ENCODE results near the gene CCR9.
"Not testable (repeated sequence)": the region's sequence is repeated elsewhere in the genome, so short reads cannot be mapped to it uniquely, and the experiment has no call there.

Gene CCR9

DNA sequence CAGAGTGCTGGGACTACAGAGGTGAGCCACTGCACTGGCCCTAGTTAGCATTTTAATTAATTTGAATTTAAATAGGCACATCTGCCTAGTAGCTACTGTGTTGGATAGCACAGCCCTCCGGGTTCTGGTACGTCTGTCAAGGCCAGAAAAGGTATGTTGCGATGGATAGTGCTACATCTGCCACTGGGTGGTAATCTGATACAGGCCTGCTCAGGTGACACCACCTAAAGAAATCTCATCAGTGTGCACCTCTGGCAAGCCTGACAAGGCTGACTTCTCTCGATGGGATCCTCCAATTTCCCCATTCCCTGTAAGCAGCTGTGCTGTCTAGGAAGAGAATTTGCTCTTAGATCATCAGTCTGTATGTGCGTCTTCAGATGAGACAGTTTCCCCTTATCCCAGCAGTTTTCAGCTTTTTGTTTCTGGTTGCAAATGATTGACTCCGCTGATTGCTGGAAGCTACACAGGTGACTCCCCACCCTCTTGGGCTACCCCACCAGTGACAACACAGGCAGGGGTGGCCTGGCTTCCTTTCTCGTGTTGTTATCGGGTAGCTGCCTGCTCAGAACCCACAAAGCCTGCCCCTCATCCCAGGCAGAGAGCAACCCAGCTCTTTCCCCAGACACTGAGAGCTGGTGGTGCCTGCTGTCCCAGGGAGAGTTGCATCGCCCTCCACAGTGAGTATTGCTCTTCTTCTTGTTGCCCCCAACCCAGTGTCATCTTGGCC is at the start of gene CCR9:
CCR9 (plus strand) TSS at position 565 of the 727 bp plus-strand sequence. CDS start 8,391 bp downstream, outside the sequence.
- DNase-seq, result no peak

DNA sequence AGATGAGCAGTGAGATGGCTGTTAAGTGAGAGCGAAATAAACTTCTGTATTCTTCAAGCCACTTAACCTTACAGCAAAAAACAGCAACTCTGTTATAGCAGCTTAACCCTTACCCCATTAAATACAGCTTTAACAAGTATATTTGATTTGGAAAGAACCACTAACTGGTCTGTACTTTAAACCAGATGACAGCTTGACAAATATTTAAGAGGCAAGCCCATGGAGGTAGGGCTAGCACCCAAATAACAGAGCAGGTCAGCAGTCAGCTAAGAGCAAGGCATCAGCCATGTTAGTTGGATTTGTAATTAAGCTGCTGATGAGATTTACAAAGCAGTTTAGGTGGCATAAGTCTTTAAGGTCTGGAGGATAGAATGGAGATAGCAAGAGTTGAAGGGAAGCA is 47.9 kb upstream of the CCR9 start:
- no peak for DNase-seq

DNA sequence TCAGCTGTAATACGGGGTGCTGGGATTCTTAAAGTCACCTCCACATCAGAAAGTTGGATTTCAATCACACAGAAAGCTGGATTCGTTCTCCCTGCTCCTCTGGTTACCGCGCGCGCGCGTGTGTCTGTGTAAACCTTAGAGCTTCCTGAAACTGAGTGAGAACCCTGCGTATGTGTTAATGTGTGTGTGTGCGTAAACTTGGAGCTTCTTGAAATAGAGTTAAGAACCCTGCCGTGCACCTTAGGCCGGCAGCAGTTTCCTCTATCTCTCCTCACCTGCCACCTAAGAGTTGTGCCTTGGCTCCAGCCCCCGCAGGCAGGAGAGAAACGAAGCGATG is 45.0 kb upstream of the CCR9 start:
- DNase-seq, result peak; percentile 34

DNA sequence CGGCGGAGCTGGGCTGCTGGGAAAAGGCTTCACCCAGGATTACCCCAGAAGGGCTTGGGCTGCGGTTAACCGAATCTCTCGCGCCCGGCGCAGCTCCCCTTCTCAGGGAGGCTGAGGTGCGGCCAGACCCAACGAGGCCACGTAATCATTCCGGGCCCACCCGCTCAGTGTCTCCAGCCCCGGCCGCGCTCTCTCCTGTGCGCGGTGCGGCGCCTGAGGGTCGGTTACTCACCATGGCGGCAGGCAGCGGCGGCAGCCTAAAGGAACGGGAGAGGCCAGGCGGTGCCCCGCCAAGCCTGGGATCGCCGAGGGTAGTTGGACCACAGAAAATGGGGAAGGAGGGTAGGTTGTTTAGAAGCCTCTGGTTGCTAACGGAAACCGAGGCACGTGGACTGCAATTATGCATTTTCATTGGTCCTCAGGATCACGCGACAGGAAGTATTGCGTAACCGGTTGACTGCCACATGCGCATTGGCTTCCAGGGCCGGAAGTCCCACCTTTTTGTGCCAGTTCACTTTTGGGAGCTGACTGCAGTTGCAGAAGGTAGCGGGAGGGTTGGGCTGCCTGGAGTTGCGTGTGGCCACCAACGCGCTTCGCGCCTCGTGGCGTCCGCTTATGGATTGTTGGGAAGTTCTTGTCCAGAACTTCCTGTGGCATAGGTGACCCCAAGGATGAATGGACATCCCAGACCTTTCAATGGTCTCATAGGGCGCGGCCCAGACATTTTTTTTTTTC is 44.4 kb upstream of the CCR9 start, which contains the start of gene LZTFL1:
LZTFL1 (minus strand) TSS at position 363 of the 735 bp plus-strand sequence; CDS start at position 235, 128 bp downstream.
- peak; percentile 94 for DNase-seq

- DNase-seq, result no peak
Measured at GRCh38 chr3:45842851-45843625, 43.3 kb upstream of the CCR9 start.

- no peak for DNase-seq
Measured at GRCh38 chr3:45844616-45845015, 41.7 kb upstream of the CCR9 start.

DNA sequence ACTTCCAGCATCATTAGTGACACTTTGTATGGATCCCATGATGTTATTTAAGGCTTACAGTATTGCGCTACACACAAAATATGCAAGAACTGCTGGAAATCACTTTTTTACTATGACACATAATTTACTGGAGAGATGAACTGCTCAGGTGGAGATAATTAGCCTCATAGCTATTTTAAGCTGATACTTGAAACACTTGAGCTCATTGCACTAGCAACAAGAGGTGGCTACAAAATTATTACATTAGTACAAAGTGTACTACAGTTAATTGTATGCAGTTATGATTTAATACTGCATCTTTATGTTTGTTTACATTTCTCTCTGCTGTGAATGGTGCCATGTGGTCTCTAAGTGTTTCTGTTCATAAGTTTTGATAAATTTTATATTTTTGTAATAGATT is 38.0 kb upstream of the CCR9 start:
- DNase-seq, result no peak

- DNase-seq, result no peak
Measured at GRCh38 chr3:45852828-45853227, 33.5 kb upstream of the CCR9 start.

GRCh38 chr3:45856323-45856722 is 30.0 kb upstream of the CCR9 start:
- DNase-seq, result not testable (repeated sequence)

GRCh38 chr3:45857024-45857423 is 29.3 kb upstream of the CCR9 start:
- not testable (repeated sequence) for DNase-seq

- no peak for DNase-seq
Measured at GRCh38 chr3:45858809-45859543, 27.4 kb upstream of the CCR9 start.

GRCh38 chr3:45860481-45860880 is 25.9 kb upstream of the CCR9 start:
- DNase-seq, result no peak

GRCh38 chr3:45861043-45861719 is 25.2 kb upstream of the CCR9 start:
- DNase-seq, result no peak

- DNase-seq, result no peak
Measured at GRCh38 chr3:45864760-45865519, 21.4 kb upstream of the CCR9 start.

- DNase-seq, result no peak
Measured at GRCh38 chr3:45865563-45865962, 20.8 kb upstream of the CCR9 start.

DNA sequence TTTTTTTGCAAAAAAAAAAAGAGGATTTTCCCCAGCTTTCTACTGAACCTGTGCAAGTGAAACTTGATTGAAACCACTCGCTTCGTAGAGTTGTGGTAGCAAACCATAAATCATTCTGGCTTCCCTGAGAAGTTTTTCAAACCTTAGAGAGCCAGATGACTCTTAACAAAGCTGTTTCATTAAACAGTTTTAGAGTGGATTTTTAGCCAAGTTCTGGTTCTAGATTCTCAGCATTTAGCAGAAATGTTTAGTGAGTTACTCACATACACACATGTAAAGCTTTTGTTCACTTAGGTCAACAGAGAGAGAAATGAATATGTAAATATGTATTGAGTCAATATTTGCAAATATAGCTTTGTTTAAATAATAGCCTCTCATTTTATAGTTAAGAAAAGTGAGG is 18.1 kb upstream of the CCR9 start:
- DNase-seq, result no peak

DNA sequence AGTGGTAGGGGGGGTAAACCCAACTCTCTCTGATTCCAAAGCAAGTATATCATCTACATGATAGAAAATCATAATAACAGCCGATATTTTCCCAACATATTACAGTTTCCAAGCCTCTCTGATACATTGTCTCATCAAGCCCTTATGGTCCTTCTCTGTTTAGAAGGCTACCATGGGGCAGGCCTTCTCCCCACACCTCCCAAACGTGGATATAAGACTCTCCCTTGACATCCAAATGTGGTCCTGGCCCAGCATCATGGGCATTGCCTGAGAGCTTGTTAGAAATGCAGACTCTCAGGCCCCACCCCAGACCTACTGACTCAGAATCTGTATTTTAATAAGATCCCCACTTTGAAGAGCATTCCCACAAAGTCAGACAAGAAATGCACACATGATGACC is 17.7 kb upstream of the CCR9 start:
- no peak for DNase-seq

DNA sequence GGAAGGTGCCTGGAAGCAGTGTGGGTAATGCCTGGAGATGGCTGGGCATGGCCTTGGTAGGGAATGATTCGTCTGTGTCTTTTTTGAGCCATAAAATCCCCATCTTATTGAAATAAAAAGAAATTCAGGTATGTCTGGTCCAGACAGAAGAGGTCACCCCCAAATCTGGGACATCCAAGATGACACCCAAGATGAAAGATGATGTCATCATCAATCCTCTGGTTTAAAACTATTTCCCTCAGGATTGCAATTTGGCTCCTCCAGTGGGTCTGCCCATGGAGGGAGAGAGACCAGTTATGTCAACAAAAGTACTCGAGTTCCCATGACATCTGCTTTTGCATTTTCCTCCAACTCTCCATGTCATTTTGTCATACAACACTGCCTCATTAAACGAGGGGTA is 16.7 kb upstream of the CCR9 start:
- no peak for DNase-seq

GRCh38 chr3:45870099-45870498 is 16.2 kb upstream of the CCR9 start:
- DNase-seq, result no peak

DNA sequence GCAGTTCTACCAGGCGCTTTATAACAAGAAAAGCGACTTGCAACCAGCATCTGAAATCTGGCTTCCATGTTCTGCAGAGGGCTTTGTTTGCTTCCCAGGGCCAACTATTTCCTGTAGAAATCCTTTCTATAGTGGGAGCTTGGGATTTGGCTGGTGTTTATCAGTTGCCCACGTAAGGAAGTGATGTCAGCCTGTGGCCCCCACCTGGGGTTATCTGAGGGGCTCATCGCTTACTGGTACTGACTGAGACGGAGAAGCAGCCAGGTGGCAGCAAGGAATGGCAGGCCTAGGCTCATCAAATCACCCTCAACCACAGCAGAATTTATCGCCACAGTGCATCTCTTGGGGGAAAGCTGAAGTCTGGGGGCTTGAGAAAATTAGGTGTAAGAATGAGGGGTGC is 14.6 kb upstream of the CCR9 start:
- DNase-seq, result no peak

- no peak for DNase-seq
Measured at GRCh38 chr3:45872569-45872968, 13.8 kb upstream of the CCR9 start.

- no peak for DNase-seq
Measured at GRCh38 chr3:45873036-45873435, 13.3 kb upstream of the CCR9 start.
